Measurements from ENCODE around the gene TC2N. TPM values are rescaled to one million over a fixed set of nuclear protein-coding genes. Genes with fewer than 3 reads are reported as not detected.
A peak's percentile ranks its signal among the peaks of the same experiment; 100 is the strongest.

Gene TC2N
- total RNA-seq, 1 donor from 2014 or later: 1.2 TPM

DNA sequence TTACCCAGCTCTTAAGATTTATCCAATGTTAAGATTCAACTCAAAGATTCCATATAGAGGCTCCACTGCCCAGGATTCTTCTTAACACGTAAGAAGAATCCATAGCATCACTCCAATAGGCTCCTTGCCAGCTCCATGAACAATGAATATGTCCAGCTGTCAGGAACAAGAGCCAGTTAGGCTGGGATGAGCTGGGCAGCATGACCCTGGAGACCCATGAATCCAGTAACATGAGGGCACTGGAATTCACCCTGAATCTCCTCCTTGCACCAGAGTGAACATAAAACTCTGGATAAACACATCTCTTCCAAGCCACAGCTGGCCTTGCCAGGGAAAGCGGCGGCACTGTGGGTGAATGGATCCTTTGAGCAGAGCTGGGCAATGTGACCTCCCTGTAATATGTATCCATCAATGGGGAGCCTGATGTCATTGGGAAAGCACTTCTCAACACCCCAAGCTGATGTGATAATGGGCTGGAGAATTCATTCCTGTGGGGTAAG is 24.4 kb upstream of the TC2N start:
- H3K4me2 ChIP-seq (ENCODE audit: low read length): no peak overlapping the region
- H3K4me1 ChIP-seq (ENCODE audit: insufficient read depth, low read length): peaks cover 4% of the 10 kb centered on the region
- Mint-ChIP-seq H3K4me1 (ENCODE audit: low read depth, unreplicated experiment) (peaks cover 5% of the 10 kb centered on the region), H3K36me3 (ENCODE audit: low read depth, unreplicated experiment) (no peaks in the 10 kb centered on the region), H3K9me3 (ENCODE audit: unreplicated experiment) (peaks cover 3% of the 10 kb centered on the region), H3K4me3 (ENCODE audit: unreplicated experiment) (no peak overlapping the region), H3K27me3 (ENCODE audit: low read depth, unreplicated experiment) (peaks cover 28% of the 10 kb centered on the region), H3K27ac (ENCODE audit: unreplicated experiment) (no peak overlapping the region)
- no peaks in the 10 kb centered on the region for H4K20me1 ChIP-seq (ENCODE audit: insufficient read depth, low read length)
- peak; percentile 70 for DNase-seq (ENCODE audit: low read depth)
- H3K27ac ChIP-seq (ENCODE audit: low read depth, low read length): no peak overlapping the region
- no peak overlapping the region for H2AFZ ChIP-seq (ENCODE audit: low read depth, low read length)
- no peak for TF ChIP-seq EZH2 (IDR thresholded peaks at IDR 0.05; ENCODE audit: insufficient read depth, low read length)
- TF ChIP-seq, protein P1, sequence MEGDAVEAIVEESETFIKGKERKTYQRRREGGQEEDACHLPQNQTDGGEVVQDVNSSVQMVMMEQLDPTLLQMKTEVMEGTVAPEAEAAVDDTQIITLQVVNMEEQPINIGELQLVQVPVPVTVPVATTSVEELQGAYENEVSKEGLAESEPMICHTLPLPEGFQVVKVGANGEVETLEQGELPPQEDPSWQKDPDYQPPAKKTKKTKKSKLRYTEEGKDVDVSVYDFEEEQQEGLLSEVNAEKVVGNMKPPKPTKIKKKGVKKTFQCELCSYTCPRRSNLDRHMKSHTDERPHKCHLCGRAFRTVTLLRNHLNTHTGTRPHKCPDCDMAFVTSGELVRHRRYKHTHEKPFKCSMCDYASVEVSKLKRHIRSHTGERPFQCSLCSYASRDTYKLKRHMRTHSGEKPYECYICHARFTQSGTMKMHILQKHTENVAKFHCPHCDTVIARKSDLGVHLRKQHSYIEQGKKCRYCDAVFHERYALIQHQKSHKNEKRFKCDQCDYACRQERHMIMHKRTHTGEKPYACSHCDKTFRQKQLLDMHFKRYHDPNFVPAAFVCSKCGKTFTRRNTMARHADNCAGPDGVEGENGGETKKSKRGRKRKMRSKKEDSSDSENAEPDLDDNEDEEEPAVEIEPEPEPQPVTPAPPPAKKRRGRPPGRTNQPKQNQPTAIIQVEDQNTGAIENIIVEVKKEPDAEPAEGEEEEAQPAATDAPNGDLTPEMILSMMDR (IDR thresholded peaks at IDR 0.05; ENCODE audit: insufficient read depth, low read depth, low read length): no peak
- FAIRE-seq: no peak
- no peak overlapping the region for H3K9ac ChIP-seq (ENCODE audit: low read length)
- no peaks in the 10 kb centered on the region for H3K36me3 ChIP-seq (ENCODE audit: insufficient read depth, low read length)
- no peaks in the 10 kb centered on the region for H3K9me3 ChIP-seq (ENCODE audit: insufficient read depth, low read depth, low read length)
- H3K27me3 ChIP-seq (ENCODE audit: insufficient read depth, low read length): no peaks in the 10 kb centered on the region
- no peaks in the 10 kb centered on the region for H3K79me2 ChIP-seq (ENCODE audit: insufficient read depth, low read length)
- no peak overlapping the region for H3K4me3 ChIP-seq (ENCODE audit: insufficient read depth, low read depth, low read length)

- TF ChIP-seq EZH2 (IDR thresholded peaks at IDR 0.05; ENCODE audit: insufficient read depth, low read length): no peak
- TF ChIP-seq, protein P1 (IDR thresholded peaks at IDR 0.05; ENCODE audit: insufficient read depth, low read depth, low read length): no peak
- FAIRE-seq (no peak), DNase-seq (ENCODE audit: low read depth) (no peak)
- no peaks in the 10 kb centered on the region for H3K27me3 ChIP-seq (ENCODE audit: insufficient read depth, low read length)
- H3K36me3 ChIP-seq (ENCODE audit: insufficient read depth, low read length): no peaks in the 10 kb centered on the region
- H3K9me3 ChIP-seq (ENCODE audit: insufficient read depth, low read depth, low read length): no peaks in the 10 kb centered on the region
- no peak overlapping the region for H3K4me2 ChIP-seq (ENCODE audit: low read length)
- H3K27me3 Mint-ChIP-seq (ENCODE audit: low read depth, unreplicated experiment): peaks cover 27% of the 10 kb centered on the region
- no peaks in the 10 kb centered on the region for H3K36me3 Mint-ChIP-seq (ENCODE audit: low read depth, unreplicated experiment)
- H3K9ac ChIP-seq (ENCODE audit: low read length): no peak overlapping the region
- H4K20me1 ChIP-seq (ENCODE audit: insufficient read depth, low read length): no peaks in the 10 kb centered on the region
- peaks cover 3% of the 10 kb centered on the region for H3K9me3 Mint-ChIP-seq (ENCODE audit: unreplicated experiment)
- peaks cover 4% of the 10 kb centered on the region for H3K4me1 ChIP-seq (ENCODE audit: insufficient read depth, low read length)
- no peak overlapping the region for H3K4me3 ChIP-seq (ENCODE audit: insufficient read depth, low read depth, low read length)
- no peak overlapping the region for H3K27ac ChIP-seq (ENCODE audit: low read depth, low read length)
- H3K27ac Mint-ChIP-seq (ENCODE audit: unreplicated experiment): no peak overlapping the region
- H3K4me1 Mint-ChIP-seq (ENCODE audit: low read depth, unreplicated experiment): peaks cover 5% of the 10 kb centered on the region
- no peaks in the 10 kb centered on the region for H3K79me2 ChIP-seq (ENCODE audit: insufficient read depth, low read length)
- no peak overlapping the region for H3K4me3 Mint-ChIP-seq (ENCODE audit: unreplicated experiment)
- H2AFZ ChIP-seq (ENCODE audit: low read depth, low read length): no peak overlapping the region
Measured at GRCh38 chr14:91891101-91891500, 23.8 kb upstream of the TC2N start.

DNA sequence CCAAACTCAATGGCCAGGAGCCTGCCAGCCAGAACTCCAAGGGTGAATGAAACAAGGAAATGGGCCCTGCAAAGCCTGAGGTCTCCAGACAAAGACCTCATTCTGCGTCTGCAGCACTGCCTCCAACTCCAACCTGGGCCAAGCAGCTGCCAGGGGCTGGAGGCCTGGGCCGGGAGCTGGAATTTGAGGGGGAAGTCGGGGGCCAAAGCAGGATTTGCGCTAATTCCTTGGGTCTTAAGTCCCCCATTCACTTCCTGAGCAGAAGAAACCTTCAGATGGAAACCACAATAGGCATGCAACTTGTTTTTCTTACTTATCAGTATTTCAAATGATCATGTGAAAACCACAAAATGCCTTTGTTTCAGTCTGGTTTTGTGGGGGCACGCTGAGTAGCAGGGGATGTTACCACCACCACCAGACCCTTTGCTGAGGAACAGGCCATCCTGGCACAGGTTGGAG is 23.0 kb upstream of the TC2N start:
- H3K4me1 ChIP-seq (ENCODE audit: insufficient read depth, low read length): peaks cover 4% of the 10 kb centered on the region
- no peaks in the 10 kb centered on the region for H3K27me3 ChIP-seq (ENCODE audit: insufficient read depth, low read length)
- FAIRE-seq (no peak), DNase-seq (ENCODE audit: low read depth) (peak; percentile 75)
- H3K36me3 ChIP-seq (ENCODE audit: insufficient read depth, low read length): no peaks in the 10 kb centered on the region
- Mint-ChIP-seq H3K27ac (ENCODE audit: unreplicated experiment) (no peak overlapping the region), H3K4me1 (ENCODE audit: low read depth, unreplicated experiment) (peaks cover 5% of the 10 kb centered on the region), H3K9me3 (ENCODE audit: unreplicated experiment) (peaks cover 3% of the 10 kb centered on the region), H3K36me3 (ENCODE audit: low read depth, unreplicated experiment) (no peaks in the 10 kb centered on the region), H3K4me3 (ENCODE audit: unreplicated experiment) (no peak overlapping the region), H3K27me3 (ENCODE audit: low read depth, unreplicated experiment) (peaks cover 26% of the 10 kb centered on the region)
- H3K4me2 ChIP-seq (ENCODE audit: low read length): no peak overlapping the region
- H2AFZ ChIP-seq (ENCODE audit: low read depth, low read length): no peak overlapping the region
- no peak overlapping the region for H3K9ac ChIP-seq (ENCODE audit: low read length)
- no peaks in the 10 kb centered on the region for H4K20me1 ChIP-seq (ENCODE audit: insufficient read depth, low read length)
- no peaks in the 10 kb centered on the region for H3K79me2 ChIP-seq (ENCODE audit: insufficient read depth, low read length)
- H3K9me3 ChIP-seq (ENCODE audit: insufficient read depth, low read depth, low read length): no peaks in the 10 kb centered on the region
- H3K27ac ChIP-seq (ENCODE audit: low read depth, low read length): no peak overlapping the region
- H3K4me3 ChIP-seq (ENCODE audit: insufficient read depth, low read depth, low read length): no peak overlapping the region
- TF ChIP-seq, protein P1 (IDR thresholded peaks at IDR 0.05; ENCODE audit: insufficient read depth, low read depth, low read length): no peak
- TF ChIP-seq EZH2 (IDR thresholded peaks at IDR 0.05; ENCODE audit: insufficient read depth, low read length): no peak

Measured in astrocyte (in vitro differentiated cells and primary cell).